ENCODE data around the gene EMCN.

The EMCN gene

DNA sequence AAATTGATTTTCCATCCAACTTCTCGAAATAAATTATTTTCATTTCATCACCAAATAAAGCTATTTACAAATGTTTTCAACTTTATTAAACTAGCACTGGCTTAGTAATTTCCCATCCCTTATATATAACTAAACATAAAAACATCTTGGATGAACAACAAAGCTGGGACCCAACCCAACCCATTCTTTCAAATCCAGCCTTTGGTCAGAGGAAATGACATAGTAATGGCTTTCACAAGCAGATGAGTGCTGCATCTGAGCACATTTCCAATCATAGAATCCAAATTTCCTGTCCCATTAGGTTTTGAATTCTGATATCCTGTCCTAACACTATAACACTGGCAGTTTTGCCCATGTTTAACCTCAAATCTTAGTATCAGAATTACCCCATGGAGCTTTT lies 7.9 kb upstream of the EMCN start:
- H3K4me3 ChIP-seq (ENCODE audit: low read depth, low read length): no peak overlapping the region
- no peaks in the 10 kb centered on the region for H3K27me3 ChIP-seq (ENCODE audit: insufficient read depth, low read length)
- no peaks in the 10 kb centered on the region for H3K79me2 ChIP-seq (ENCODE audit: control insufficient read depth, insufficient read depth, low read length, unreplicated experiment)
- H2AFZ ChIP-seq (ENCODE audit: low read length, unreplicated experiment): no peak overlapping the region
- H3K36me3 ChIP-seq (ENCODE audit: insufficient read depth, low read length): no peaks in the 10 kb centered on the region
- no peaks in the 10 kb centered on the region for H3K4me1 ChIP-seq (ENCODE audit: control insufficient read depth, insufficient read depth, low read length, unreplicated experiment)
- H3K27ac ChIP-seq (ENCODE audit: low read depth, low read length): no peak overlapping the region

- Histone ChIP-seq H2AFZ (ENCODE audit: low read length, unreplicated experiment) (no peak overlapping the region), H3K4me1 (ENCODE audit: control insufficient read depth, insufficient read depth, low read length, unreplicated experiment) (peaks cover 6% of the 10 kb centered on the region), H3K27ac (ENCODE audit: low read depth, low read length) (no peak overlapping the region), H3K36me3 (ENCODE audit: insufficient read depth, low read length) (no peaks in the 10 kb centered on the region), H3K79me2 (ENCODE audit: control insufficient read depth, insufficient read depth, low read length, unreplicated experiment) (no peaks in the 10 kb centered on the region), H3K27me3 (ENCODE audit: insufficient read depth, low read length) (no peaks in the 10 kb centered on the region), H3K4me3 (ENCODE audit: low read depth, low read length) (no peak overlapping the region)
Observed at GRCh38 chr4:100519205-100519604, 1.4 kb upstream of the EMCN start.

GRCh38 chr4:100516225-100516624 lies 1.6 kb downstream of the EMCN start:
- H3K4me1 ChIP-seq (ENCODE audit: control insufficient read depth, insufficient read depth, low read length, unreplicated experiment): peaks cover 23% of the 10 kb centered on the region
- no peak overlapping the region for H3K4me3 ChIP-seq (ENCODE audit: low read depth, low read length)
- H3K27ac ChIP-seq (ENCODE audit: low read depth, low read length): no peak overlapping the region
- H2AFZ ChIP-seq (ENCODE audit: low read length, unreplicated experiment): no peak overlapping the region
- no peaks in the 10 kb centered on the region for H3K27me3 ChIP-seq (ENCODE audit: insufficient read depth, low read length)
- H3K79me2 ChIP-seq (ENCODE audit: control insufficient read depth, insufficient read depth, low read length, unreplicated experiment): no peaks in the 10 kb centered on the region
- H3K36me3 ChIP-seq (ENCODE audit: insufficient read depth, low read length): no peaks in the 10 kb centered on the region

DNA sequence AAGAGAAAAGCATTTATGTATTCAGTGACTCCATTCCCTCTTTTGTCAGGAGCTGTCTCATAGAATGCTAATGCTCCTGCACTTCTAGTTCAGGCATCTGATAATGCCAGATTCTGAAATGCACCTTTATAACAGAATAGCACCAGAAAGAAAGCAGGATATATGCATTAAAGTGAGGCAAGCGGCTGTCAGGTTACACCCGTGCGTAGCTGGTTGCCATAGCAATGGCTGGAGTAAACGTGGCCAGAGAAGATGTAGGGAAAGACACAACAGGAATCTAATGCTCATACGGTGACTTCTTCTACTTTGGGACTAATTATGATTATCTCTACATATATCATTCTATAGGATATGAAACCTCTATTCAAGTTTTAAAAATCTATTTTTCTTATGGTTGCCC lies 5.9 kb downstream of the EMCN start:
- no peak overlapping the region for H3K4me3 ChIP-seq (ENCODE audit: low read depth, low read length)

DNA sequence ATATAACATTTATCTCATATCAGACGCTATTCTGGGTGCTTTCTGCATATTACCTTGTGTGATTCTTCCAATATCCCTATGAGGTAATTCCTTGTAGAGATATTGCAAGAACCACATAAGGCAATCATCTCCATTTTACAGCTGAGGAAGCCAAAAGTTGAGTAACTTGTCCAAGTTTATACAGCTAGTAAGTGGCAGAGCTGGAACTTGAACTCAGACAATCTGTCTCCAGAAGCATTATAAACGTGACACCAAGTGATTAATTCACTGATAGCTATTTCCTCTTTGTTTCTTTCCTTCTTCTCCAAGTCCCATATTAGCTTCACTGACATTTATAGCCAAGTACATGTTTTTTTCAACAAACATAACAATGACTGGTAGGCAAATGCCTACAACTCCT lies 7.3 kb downstream of the EMCN start:
- no peak overlapping the region for H3K27ac ChIP-seq (ENCODE audit: low read depth, low read length)
- H2AFZ ChIP-seq (ENCODE audit: low read length, unreplicated experiment): no peak overlapping the region
- no peaks in the 10 kb centered on the region for H3K27me3 ChIP-seq (ENCODE audit: insufficient read depth, low read length)
- peaks cover 20% of the 10 kb centered on the region for H3K4me1 ChIP-seq (ENCODE audit: control insufficient read depth, insufficient read depth, low read length, unreplicated experiment)
- H3K79me2 ChIP-seq (ENCODE audit: control insufficient read depth, insufficient read depth, low read length, unreplicated experiment): no peaks in the 10 kb centered on the region
- no peak overlapping the region for H3K4me3 ChIP-seq (ENCODE audit: low read depth, low read length)
- H3K36me3 ChIP-seq (ENCODE audit: insufficient read depth, low read length): no peaks in the 10 kb centered on the region

More for the DNA sequence above, 5.9 kb downstream of the EMCN start:
- Histone ChIP-seq H3K27ac (ENCODE audit: low read depth, low read length) (no peak overlapping the region), H3K4me1 (ENCODE audit: control insufficient read depth, insufficient read depth, low read length, unreplicated experiment) (peaks cover 20% of the 10 kb centered on the region), H3K27me3 (ENCODE audit: insufficient read depth, low read length) (no peaks in the 10 kb centered on the region), H2AFZ (ENCODE audit: low read length, unreplicated experiment) (no peak overlapping the region), H3K79me2 (ENCODE audit: control insufficient read depth, insufficient read depth, low read length, unreplicated experiment) (no peaks in the 10 kb centered on the region), H3K36me3 (ENCODE audit: insufficient read depth, low read length) (no peaks in the 10 kb centered on the region)

- Histone ChIP-seq H3K4me1 (ENCODE audit: control insufficient read depth, insufficient read depth, low read length, unreplicated experiment) (peaks cover 20% of the 10 kb centered on the region), H3K79me2 (ENCODE audit: control insufficient read depth, insufficient read depth, low read length, unreplicated experiment) (no peaks in the 10 kb centered on the region), H3K4me3 (ENCODE audit: low read depth, low read length) (no peak overlapping the region), H2AFZ (ENCODE audit: low read length, unreplicated experiment) (no peak overlapping the region), H3K36me3 (ENCODE audit: insufficient read depth, low read length) (no peaks in the 10 kb centered on the region), H3K27ac (ENCODE audit: low read depth, low read length) (no peak overlapping the region), H3K27me3 (ENCODE audit: insufficient read depth, low read length) (no peaks in the 10 kb centered on the region)
Observed at GRCh38 chr4:100509386-100509785, 8.4 kb downstream of the EMCN start.

DNA sequence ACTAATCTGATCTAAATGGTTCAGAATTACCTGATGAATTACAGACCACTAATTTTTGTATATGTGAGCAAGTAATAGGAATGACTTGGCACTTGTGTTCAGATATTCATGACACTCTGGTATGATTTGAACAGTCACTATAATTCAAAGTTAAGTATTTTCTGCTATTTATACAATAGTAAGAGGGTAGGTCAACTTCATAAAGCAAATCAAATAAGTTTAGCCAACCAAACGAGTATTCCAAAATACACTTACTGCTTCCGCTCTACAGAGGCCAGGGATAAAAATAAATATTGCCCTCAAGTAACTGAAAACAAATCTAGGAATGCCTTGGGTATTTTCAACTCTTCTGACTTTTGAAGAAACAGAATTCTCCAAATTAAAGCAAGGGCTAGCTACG lies 9.1 kb downstream of the EMCN start:
- Histone ChIP-seq H3K79me2 (ENCODE audit: control insufficient read depth, insufficient read depth, low read length, unreplicated experiment) (no peaks in the 10 kb centered on the region), H3K4me3 (ENCODE audit: low read depth, low read length) (no peak overlapping the region), H3K27ac (ENCODE audit: low read depth, low read length) (no peak overlapping the region), H3K36me3 (ENCODE audit: insufficient read depth, low read length) (no peaks in the 10 kb centered on the region), H3K27me3 (ENCODE audit: insufficient read depth, low read length) (no peaks in the 10 kb centered on the region), H3K4me1 (ENCODE audit: control insufficient read depth, insufficient read depth, low read length, unreplicated experiment) (peaks cover 20% of the 10 kb centered on the region), H2AFZ (ENCODE audit: low read length, unreplicated experiment) (no peak overlapping the region)

GRCh38 chr4:100504086-100504874 lies 13.5 kb downstream of the EMCN start:
- peaks cover 3% of the 10 kb centered on the region for H3K4me1 ChIP-seq (ENCODE audit: control insufficient read depth, insufficient read depth, low read length, unreplicated experiment)
- no peaks in the 10 kb centered on the region for H3K27me3 ChIP-seq (ENCODE audit: insufficient read depth, low read length)
- no peak overlapping the region for H3K4me3 ChIP-seq (ENCODE audit: low read depth, low read length)
- no peaks in the 10 kb centered on the region for H3K36me3 ChIP-seq (ENCODE audit: insufficient read depth, low read length)
- no peak overlapping the region for H2AFZ ChIP-seq (ENCODE audit: low read length, unreplicated experiment)
- no peaks in the 10 kb centered on the region for H3K79me2 ChIP-seq (ENCODE audit: control insufficient read depth, insufficient read depth, low read length, unreplicated experiment)
- no peak overlapping the region for H3K27ac ChIP-seq (ENCODE audit: low read depth, low read length)

- Histone ChIP-seq H3K27ac (ENCODE audit: low read depth, low read length) (peak overlapping the region; percentile 44; the same call in 1 of the 2 replicates), H2AFZ (ENCODE audit: low read length, unreplicated experiment) (no peak overlapping the region), H3K4me3 (ENCODE audit: low read depth, low read length) (no peak overlapping the region), H3K4me1 (ENCODE audit: control insufficient read depth, insufficient read depth, low read length, unreplicated experiment) (peaks cover 18% of the 10 kb centered on the region), H3K27me3 (ENCODE audit: insufficient read depth, low read length) (no peaks in the 10 kb centered on the region), H3K79me2 (ENCODE audit: control insufficient read depth, insufficient read depth, low read length, unreplicated experiment) (no peaks in the 10 kb centered on the region), H3K36me3 (ENCODE audit: insufficient read depth, low read length) (no peaks in the 10 kb centered on the region)
Observed at GRCh38 chr4:100497791-100498190, 20.0 kb downstream of the EMCN start.

DNA sequence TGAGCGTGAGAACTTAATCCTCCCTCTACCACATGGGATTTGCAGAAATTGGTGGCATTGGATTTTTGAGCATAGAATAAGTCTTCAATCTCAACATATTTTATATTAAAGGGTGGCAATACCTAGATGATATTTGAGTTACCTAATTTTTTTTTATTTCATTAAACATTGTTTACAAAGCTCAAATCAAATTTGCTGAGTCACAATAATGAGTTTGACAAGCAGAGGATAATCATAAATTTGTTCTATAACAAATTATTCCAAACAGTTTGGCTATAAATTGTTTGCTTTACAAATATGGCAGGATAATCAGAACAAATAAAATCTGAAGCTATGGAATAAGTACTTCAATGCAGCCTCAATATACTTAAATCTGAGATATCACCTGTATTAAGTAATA lies 22.7 kb downstream of the EMCN start:
- no peaks in the 10 kb centered on the region for H3K79me2 ChIP-seq (ENCODE audit: control insufficient read depth, insufficient read depth, low read length, unreplicated experiment)
- no peak overlapping the region for H3K4me3 ChIP-seq (ENCODE audit: low read depth, low read length)
- H3K27ac ChIP-seq (ENCODE audit: low read depth, low read length): no peak overlapping the region
- no peak overlapping the region for H2AFZ ChIP-seq (ENCODE audit: low read length, unreplicated experiment)
- H3K27me3 ChIP-seq (ENCODE audit: insufficient read depth, low read length): no peaks in the 10 kb centered on the region
- peaks cover 15% of the 10 kb centered on the region for H3K4me1 ChIP-seq (ENCODE audit: control insufficient read depth, insufficient read depth, low read length, unreplicated experiment)
- H3K36me3 ChIP-seq (ENCODE audit: insufficient read depth, low read length): no peaks in the 10 kb centered on the region

- Histone ChIP-seq H3K27me3 (ENCODE audit: insufficient read depth, low read length) (no peaks in the 10 kb centered on the region), H2AFZ (ENCODE audit: low read length, unreplicated experiment) (no peak overlapping the region), H3K4me1 (ENCODE audit: control insufficient read depth, insufficient read depth, low read length, unreplicated experiment) (peaks cover 15% of the 10 kb centered on the region), H3K36me3 (ENCODE audit: insufficient read depth, low read length) (no peaks in the 10 kb centered on the region), H3K27ac (ENCODE audit: low read depth, low read length) (no peak overlapping the region), H3K4me3 (ENCODE audit: low read depth, low read length) (no peak overlapping the region), H3K79me2 (ENCODE audit: control insufficient read depth, insufficient read depth, low read length, unreplicated experiment) (no peaks in the 10 kb centered on the region)
Observed at GRCh38 chr4:100494166-100494565, 23.7 kb downstream of the EMCN start.

Data from ACC112 (cell line).